Muscle layer of colon (tissue), 2 donors: Measurements from ENCODE around the gene CTU1.
A peak's percentile ranks its signal among the peaks of the same experiment; 100 is the strongest.

ENCODE experiments used
- H3K27ac ChIP-seq: one replicate; pipeline ENCODE4 v1.7.0; 2013; ENCODE audit warnings: low read depth, mild to moderate bottlenecking, low read length, moderate library complexity
- H3K27me3 ChIP-seq, 2 donors: one replicate each; pipeline ENCODE4 v1.7.0; 2013; ENCODE audit warnings: low read length in 2 of 2, mild to moderate bottlenecking in 2 of 2; ENCODE audit not compliant: insufficient read depth in 2 of 2, control insufficient read depth in 1 of 2
- H3K36me3 ChIP-seq: one replicate; pipeline ENCODE4 v1.7.0; 2013; ENCODE audit warnings: mild to moderate bottlenecking, low read length; ENCODE audit not compliant: insufficient read depth
- H3K4me1 ChIP-seq: one replicate; pipeline ENCODE4 v1.7.0; 2013; ENCODE audit warnings: mild to moderate bottlenecking, low read length; ENCODE audit not compliant: insufficient read depth
- H3K4me3 ChIP-seq, 2 donors: one replicate each; pipeline ENCODE4 v1.7.0; 2013; ENCODE audit warnings: low read length in 2 of 2, low read depth in 1 of 2, mild to moderate bottlenecking in 1 of 2, moderate library complexity in 1 of 2
- H3K9ac ChIP-seq: one replicate; pipeline ENCODE4 v1.7.0; 2013; ENCODE audit warnings: low read length
- H3K9me3 ChIP-seq: one replicate; pipeline ENCODE4 v1.7.0; 2013; ENCODE audit warnings: mild to moderate bottlenecking, low read length
- donor health status: abdominal sarcoma.
- donor health status: Adenocarcinoma of cecum.

CTU1 gene

DNA sequence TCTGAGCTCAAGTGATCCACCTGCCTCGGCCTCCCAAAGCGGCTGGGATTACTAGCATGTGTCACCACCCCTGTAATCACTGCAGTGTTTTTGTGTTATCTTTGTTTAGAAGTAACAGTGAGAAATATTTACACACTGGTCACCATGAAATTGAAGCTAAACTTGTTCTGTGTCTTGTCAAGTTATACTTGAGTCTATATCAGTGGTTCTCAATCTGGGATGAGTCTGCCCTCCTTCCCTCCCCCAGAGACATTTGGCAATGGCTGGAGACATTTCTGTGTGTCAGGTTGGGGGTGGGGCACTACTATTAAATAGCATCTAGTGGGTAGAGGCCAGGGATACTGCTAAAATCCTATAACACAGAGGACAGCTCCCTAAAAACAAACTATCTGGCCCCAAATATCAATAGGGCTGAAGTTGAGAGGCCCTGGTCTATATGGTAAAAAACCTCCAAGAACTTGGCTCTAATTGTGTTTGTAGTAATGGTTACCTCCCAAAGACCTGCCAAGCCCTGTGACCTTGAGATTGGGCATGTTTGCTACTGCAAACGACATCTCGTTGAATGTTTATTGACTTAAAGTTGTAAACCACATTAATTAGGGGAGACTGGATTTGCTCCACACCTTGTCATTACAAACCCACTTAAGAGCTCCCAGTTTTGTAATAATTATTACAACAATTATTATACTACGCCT is 6.9 kb downstream of the CTU1 start:
- Histone ChIP-seq H3K9me3 (no peaks in the 10 kb centered on the region), H3K4me1 (peaks cover 6% of the 10 kb centered on the region), H3K36me3 (no peaks in the 10 kb centered on the region), H3K9ac (no peak overlapping the region), H3K4me3 (no peak overlapping the region), H3K27me3 (no peaks in the 10 kb centered on the region), H3K27ac (no peak overlapping the region)

DNA sequence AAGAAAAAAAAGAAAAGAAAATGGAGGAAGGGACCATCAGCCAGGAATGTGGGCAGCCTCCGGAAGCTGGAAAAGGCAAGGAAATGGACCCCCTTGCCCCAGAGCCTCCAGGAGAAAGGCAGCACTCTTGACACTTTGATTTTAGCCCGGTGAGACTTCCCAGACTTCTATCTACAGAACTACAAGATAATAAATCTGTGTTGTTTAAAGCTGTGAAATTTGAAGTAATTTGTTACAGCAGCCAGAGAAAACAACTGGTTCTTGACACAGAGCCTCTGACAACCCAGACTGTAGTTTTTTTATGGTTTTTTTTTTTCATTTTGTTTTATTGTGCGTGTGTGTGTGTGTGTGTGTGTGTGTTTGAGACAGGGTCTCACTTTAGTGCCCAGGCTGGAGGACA is 7.6 kb downstream of the CTU1 start:
- Histone ChIP-seq H3K36me3 (no peaks in the 10 kb centered on the region), H3K9ac (no peak overlapping the region), H3K4me3 (no peak overlapping the region), H3K27me3 (no peaks in the 10 kb centered on the region), H3K27ac (no peak overlapping the region), H3K9me3 (no peaks in the 10 kb centered on the region), H3K4me1 (peaks cover 6% of the 10 kb centered on the region)

GRCh38 chr19:51099047-51099382 is 9.2 kb downstream of the CTU1 start:
- Histone ChIP-seq H3K27ac (no peak overlapping the region), H3K27me3 (no peaks in the 10 kb centered on the region), H3K9ac (no peak overlapping the region), H3K36me3 (no peaks in the 10 kb centered on the region), H3K4me3 (peak overlapping the region in 1 of 2 donors; percentile 41), H3K9me3 (no peaks in the 10 kb centered on the region), H3K4me1 (peaks cover 6% of the 10 kb centered on the region)

DNA sequence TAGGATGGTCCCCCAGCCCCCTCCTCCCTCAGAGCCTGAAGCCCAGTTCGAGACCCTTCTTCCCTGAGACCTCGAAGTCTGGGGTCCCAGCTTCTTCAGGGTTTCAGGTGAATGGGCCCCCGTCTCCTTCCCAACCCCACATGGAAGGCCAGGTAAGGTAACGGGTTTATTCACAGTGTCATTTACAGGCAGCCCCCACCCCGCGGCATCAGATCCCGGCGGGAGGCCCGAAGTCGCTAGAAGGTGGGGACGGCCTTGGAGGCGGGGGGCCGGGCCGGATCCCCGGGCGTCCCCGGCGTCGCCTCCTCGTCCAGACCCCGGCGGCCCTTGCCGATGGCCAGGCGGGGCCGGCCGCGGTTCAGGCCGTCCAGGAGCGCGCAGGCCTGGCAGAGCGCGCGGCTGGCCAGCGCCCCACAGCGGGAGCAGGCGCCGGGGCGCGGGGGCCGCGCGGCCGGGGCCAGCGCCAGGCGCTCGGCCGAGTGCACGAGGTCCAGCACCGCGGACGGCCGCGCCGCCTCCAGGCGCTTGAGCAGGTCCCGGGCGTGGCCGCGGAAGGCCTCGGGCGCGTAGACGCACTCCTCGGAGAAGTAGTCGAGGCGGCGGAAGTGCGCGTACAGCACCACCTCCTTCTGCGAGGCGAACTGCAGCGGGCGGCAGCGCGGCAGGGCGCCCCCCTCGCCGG is 9.7 kb downstream of the CTU1 start:
- Histone ChIP-seq H3K9ac (no peak overlapping the region), H3K9me3 (no peaks in the 10 kb centered on the region), H3K27me3 (no peaks in the 10 kb centered on the region), H3K4me3 (peak overlapping the region in 1 of 2 donors; percentile 41), H3K27ac (no peak overlapping the region), H3K4me1 (peaks cover 6% of the 10 kb centered on the region), H3K36me3 (no peaks in the 10 kb centered on the region)

- H3K36me3 ChIP-seq = no peaks in the 10 kb centered on the region
- no peaks in the 10 kb centered on the region for H3K9me3 ChIP-seq
- H3K4me3 ChIP-seq = peak overlapping the region in 1 of 2 donors; percentile 27
- H3K27ac ChIP-seq = no peak overlapping the region
- H3K9ac ChIP-seq = no peak overlapping the region
- peaks cover 6% of the 10 kb centered on the region for H3K4me1 ChIP-seq
- no peaks in the 10 kb centered on the region for H3K27me3 ChIP-seq
Measured at GRCh38 chr19:51097796-51098195, 10.4 kb downstream of the CTU1 start.

GRCh38 chr19:51097166-51097738 is 11.0 kb downstream of the CTU1 start:
- Histone ChIP-seq H3K9ac (no peak overlapping the region), H3K27ac (no peak overlapping the region), H3K4me1 (peaks cover 6% of the 10 kb centered on the region), H3K36me3 (no peaks in the 10 kb centered on the region), H3K27me3 (no peaks in the 10 kb centered on the region), H3K9me3 (no peaks in the 10 kb centered on the region), H3K4me3 (no peak overlapping the region)

DNA sequence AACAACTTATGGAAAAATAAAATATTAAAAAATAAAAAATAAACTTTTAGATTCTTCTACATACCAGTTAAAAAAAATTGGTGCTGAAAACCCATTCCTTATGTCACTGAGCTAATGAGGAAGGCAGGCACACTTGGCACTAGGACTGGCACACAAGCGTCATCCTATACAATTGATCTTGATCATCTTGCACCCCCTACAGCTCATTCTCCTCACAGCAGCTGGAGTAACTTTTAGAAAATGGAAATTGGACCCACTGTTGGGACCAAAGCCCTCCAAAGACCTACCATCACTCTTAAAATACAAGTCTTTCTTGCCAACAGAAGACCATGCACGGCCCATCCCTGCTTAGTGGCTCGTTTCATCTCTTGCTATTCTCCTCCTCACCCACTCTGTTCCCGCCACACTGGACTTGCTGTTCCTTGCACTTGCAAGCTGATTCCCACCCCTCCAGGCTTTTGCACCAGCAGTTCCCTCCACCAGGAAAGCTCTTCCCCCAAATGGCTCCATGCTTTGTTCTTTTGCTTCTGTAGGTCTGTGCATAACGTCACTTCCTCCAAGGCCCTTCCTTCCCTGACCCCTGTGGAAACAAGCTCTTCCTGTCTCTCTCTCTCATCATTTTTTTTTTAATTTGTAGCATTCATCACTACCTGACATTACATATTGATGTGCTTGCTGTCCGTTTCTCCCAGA is 11.6 kb downstream of the CTU1 start:
- H3K9ac ChIP-seq = no peak overlapping the region
- H3K27ac ChIP-seq = no peak overlapping the region

DNA sequence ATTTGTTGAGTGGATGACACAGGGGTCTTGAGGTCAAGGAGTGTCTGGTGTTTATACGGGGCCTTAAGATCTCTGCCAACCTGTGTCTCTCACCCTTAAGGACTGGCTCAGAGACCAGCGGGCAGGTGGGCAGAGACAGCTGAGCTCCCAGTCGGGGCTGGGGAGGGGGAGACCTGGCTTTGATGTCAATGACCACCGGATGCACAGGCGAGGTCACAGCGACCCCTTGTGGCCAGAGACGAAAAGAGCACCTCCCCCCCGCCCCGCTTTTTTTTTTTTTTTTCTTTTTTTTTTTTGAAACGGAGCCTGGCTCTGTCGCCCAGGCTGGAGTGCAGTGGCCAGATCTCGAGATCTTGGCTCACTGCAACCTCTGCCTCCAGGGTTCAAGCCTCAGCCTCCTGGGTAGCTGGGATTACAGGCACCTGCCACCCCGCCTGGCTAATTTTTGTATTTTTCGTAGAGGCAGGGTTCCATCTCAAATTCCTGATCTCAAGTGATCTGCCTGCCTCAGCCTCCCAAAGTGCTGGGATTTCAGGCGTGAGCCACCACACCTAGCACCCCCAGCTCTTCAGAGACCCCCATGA is 13.4 kb downstream of the CTU1 start:
- H3K9me3 ChIP-seq = no peaks in the 10 kb centered on the region
- H3K36me3 ChIP-seq = no peaks in the 10 kb centered on the region
- H3K4me1 ChIP-seq = peaks cover 6% of the 10 kb centered on the region
- no peak overlapping the region for H3K27ac ChIP-seq
- H3K27me3 ChIP-seq = no peaks in the 10 kb centered on the region
- H3K4me3 ChIP-seq = no peak overlapping the region
- H3K9ac ChIP-seq = no peak overlapping the region

More for the DNA sequence above, 11.6 kb downstream of the CTU1 start:
- Histone ChIP-seq H3K36me3 (no peaks in the 10 kb centered on the region), H3K27me3 (no peaks in the 10 kb centered on the region), H3K9me3 (no peaks in the 10 kb centered on the region), H3K4me3 (no peak overlapping the region), H3K4me1 (peaks cover 6% of the 10 kb centered on the region)

GRCh38 chr19:51093510-51094345 is 14.5 kb downstream of the CTU1 start:
- Histone ChIP-seq H3K4me1 (no peaks in the 10 kb centered on the region), H3K27ac (no peak overlapping the region), H3K9me3 (no peaks in the 10 kb centered on the region), H3K4me3 (no peak overlapping the region), H3K27me3 (no peaks in the 10 kb centered on the region), H3K9ac (no peak overlapping the region), H3K36me3 (no peaks in the 10 kb centered on the region)

GRCh38 chr19:51093101-51093500 is 15.1 kb downstream of the CTU1 start:
- no peaks in the 10 kb centered on the region for H3K27me3 ChIP-seq
- H3K4me3 ChIP-seq = no peak overlapping the region
- no peaks in the 10 kb centered on the region for H3K4me1 ChIP-seq
- H3K9me3 ChIP-seq = no peaks in the 10 kb centered on the region
- no peaks in the 10 kb centered on the region for H3K36me3 ChIP-seq
- H3K27ac ChIP-seq = no peak overlapping the region
- H3K9ac ChIP-seq = no peak overlapping the region
